PFSK-1 (cell line): ENCODE measurements around the gene LRMDA.

ENCODE experiments used
- FOXP2 ChIP-seq: optimal IDR thresholded peaks from 2 replicates; pipeline ENCODE3; 2011; ENCODE audit warnings: borderline replicate concordance, control low read depth, inconsistent platforms; ENCODE audit not compliant: insufficient read depth; ENCODE audit errors: extremely low read length, extremely low read depth
- POLR2AphosphoS5 ChIP-seq: IDR thresholded peaks from 2 replicates; pipeline ENCODE4 v1.6.1; 2012; ENCODE audit warnings: low read depth, mild to moderate bottlenecking, control low read depth, low read length, moderate library complexity
- REST ChIP-seq, 2 experiments: IDR thresholded peaks; 2 replicates each; pipeline versions ENCODE4 v1.6.1 to v1.8.0; 2011 to 2012; ENCODE audit warnings: low read depth in 2 of 2, low read length in 2 of 2, control low read depth in 1 of 2, inconsistent platforms in 1 of 2, mild to moderate bottlenecking in 1 of 2, moderate library complexity in 1 of 2; ENCODE audit not compliant: insufficient read depth in 1 of 2
- SIN3A ChIP-seq: IDR thresholded peaks from 2 replicates; pipeline ENCODE4 v1.6.1; 2012; ENCODE audit warnings: mild to moderate bottlenecking, low read length, moderate library complexity, borderline replicate concordance; ENCODE audit not compliant: insufficient read depth
- TAF1 ChIP-seq: IDR thresholded peaks from 2 replicates; pipeline ENCODE4 v1.6.1; 2012; ENCODE audit warnings: low read length, control low read depth, borderline replicate concordance; ENCODE audit not compliant: insufficient read depth

The LRMDA gene

GRCh38 chr10:75924309-75924902, 493.0 kb downstream of the LRMDA start:
- no peak for TF ChIP-seq REST (IDR thresholded peaks at IDR 0.05; ENCODE audit: insufficient read depth in 1 of 2, low read depth in 2 of 2, low read length in 2 of 2)
- no peak for TF ChIP-seq TAF1
- TF ChIP-seq SIN3A: no peak
- no peak for TF ChIP-seq POLR2AphosphoS5
- TF ChIP-seq FOXP2: no peak

GRCh38 chr10:75925999-75926398, 494.6 kb downstream of the LRMDA start:
- TF ChIP-seq FOXP2 (no peak), TAF1 (no peak), SIN3A (no peak), POLR2AphosphoS5 (no peak)

- no peak for TF ChIP-seq FOXP2
- no peak for TF ChIP-seq POLR2AphosphoS5
- TF ChIP-seq TAF1: no peak
- no peak for TF ChIP-seq REST (IDR thresholded peaks at IDR 0.05; ENCODE audit: insufficient read depth in 1 of 2, low read depth in 2 of 2, low read length in 2 of 2)
- TF ChIP-seq SIN3A: no peak
Observed at GRCh38 chr10:75926763-75927162, 495.3 kb downstream of the LRMDA start.

- TF ChIP-seq SIN3A (no peak), FOXP2 (no peak), TAF1 (no peak), REST (IDR thresholded peaks at IDR 0.05; ENCODE audit: insufficient read depth in 1 of 2, low read depth in 2 of 2, low read length in 2 of 2) (no peak), POLR2AphosphoS5 (no peak)
Observed at GRCh38 chr10:75928231-75928630, 496.8 kb downstream of the LRMDA start.

DNA sequence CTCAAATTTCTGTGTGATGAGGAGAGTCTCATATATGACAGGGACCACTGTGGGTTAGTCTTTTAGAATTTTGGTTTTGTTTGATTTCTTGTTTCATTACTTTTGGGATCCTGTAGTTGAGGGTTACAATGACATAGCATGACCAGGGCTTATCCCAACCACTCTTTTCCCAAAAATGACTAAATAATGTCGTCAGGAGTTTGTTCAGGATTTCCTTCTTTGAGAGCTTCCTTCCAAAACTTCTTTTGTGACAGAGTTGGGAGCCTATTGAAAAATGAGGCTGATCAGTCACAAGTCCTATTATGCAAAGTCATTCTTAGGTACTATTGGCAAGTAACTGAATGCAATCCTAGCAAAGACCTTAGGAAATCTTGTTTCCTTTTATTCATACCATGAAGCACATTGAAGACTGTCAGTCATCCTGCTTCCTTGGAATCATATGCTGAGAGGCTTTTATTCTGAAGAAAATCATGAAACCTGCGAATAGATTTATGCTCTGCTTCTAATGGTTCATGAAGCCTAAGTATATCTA, 498.3 kb downstream of the LRMDA start:
- no peak for TF ChIP-seq POLR2AphosphoS5
- no peak for TF ChIP-seq SIN3A
- TF ChIP-seq FOXP2: no peak
- no peak for TF ChIP-seq TAF1
- TF ChIP-seq REST (IDR thresholded peaks at IDR 0.05; ENCODE audit: insufficient read depth in 1 of 2, low read depth in 2 of 2, low read length in 2 of 2): no peak
